HS-27A (cell line): ENCODE data around the gene SHISA9.

Experiments used
- DNase-seq: peaks from one replicate; pipeline ENCODE4 v3.0.0-alpha.2; 2012; ENCODE audit warnings: low read depth, missing footprints

SHISA9 gene

DNA sequence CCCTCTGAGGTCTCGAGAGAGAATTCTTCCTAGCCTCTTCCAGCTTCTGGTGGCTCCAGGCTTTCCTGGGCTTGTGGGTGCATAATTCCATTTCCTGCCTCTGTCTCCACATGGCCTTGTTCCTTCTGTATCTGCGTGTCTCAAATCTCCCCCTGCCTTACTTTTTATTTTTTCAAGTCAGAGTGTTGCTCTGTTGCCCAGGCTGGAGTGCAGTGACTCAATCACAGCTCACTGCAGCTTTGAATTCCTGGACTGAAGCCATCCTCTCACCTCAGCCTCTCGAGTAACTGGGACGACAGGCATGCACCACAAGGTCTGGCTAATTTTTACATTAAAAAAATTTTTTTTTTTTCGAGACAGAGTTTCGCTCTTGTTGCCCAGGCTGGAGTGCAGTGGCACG, 120.6 kb downstream of the SHISA9 start:
- DNase-seq: peak; percentile 22

DNA sequence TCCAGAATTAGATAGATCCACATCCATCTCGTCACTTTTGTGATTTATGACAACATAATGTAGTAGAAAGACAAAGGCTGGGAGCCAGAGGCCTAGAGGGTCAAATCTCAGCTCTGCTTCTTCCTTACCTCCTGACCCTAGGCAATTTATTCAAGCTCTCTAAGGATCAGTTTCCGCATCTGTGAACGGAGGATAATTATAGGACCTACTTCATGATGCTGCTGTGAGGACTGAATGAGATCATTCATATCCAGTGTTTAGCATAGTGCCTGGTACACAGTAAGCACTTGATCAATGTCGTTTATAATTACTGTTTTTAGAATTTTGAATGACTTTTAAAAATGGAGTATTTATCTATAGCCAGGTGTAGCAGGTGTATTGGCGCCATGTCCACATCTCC, 128.4 kb downstream of the SHISA9 start:
- DNase-seq: no peak

DNA sequence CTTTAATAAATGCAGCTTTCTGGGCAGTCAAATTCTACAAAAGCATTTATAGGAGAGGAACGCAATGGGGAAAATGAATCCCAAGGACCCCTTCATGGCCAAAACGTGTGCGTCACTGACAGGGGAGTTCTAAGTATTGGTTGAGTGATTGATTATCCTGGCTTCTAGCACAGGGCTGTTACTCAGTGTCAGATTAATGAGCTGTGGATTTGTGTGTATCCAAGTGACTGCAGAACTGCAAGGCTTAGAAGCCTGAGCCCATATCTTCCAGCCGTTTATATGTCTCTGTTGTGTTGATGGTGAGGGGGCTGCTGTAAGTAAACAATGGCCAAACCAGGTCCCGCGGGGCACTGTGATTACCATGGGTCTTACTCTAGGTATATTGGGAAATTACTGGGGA, 129.4 kb downstream of the SHISA9 start:
- DNase-seq: no peak

DNA sequence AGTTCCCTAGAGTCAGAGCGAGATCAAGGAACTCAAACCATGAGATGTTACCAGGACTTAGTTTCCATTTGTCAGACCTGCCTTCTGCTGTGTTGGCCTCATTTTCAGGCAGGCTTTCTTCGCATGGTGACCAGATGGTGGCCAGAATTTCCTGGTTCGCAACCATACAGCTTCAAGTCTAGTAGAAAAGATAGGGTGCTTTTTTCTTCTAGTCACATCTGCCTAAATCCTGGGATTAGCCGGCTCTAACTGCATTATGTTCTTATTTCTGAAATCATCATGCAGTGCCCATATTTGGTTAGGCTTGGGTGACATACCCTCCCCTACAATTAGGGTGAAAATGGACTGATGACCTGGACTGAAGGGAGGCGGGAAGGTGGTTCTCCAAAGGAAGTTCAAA, 131.5 kb downstream of the SHISA9 start:
- DNase-seq: no peak

DNA sequence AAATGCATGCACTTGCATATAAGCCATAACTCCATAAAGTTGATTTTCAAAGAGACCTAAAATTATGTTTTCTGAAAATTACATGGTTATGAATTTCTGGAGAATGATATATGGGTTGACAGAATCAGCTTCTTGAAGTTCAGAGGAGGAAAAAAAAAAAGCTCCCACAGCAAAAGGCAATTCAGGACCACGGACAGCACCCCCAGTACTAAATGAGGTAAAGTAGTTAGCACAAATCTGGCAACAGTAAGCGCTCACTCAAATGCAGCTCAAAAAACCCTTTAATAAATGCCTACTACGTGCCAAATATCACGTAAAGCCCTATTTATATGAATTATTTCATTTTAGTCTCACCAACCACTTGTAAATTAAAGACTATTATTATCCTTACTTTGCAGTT, 135.2 kb downstream of the SHISA9 start:
- DNase-seq: peak; percentile 22

DNA sequence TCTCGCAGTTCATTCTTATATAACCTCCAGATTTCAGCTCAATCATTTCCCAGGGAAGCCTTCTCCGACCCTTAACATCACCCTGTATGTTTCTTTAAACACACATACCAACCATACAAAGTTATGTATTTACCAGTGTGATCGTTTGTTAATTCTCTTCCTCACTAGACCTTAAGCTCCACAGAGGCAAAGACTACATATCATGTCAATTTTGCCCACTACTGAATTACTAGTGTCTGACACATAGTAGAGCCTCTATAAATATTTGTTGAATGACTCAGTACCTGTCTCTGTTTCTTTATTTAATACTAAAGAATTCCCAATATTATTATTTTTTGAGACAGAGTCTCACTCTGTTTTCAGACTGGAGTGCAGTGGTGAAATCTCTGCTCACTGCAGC, 137.2 kb downstream of the SHISA9 start:
- no peak for DNase-seq

DNA sequence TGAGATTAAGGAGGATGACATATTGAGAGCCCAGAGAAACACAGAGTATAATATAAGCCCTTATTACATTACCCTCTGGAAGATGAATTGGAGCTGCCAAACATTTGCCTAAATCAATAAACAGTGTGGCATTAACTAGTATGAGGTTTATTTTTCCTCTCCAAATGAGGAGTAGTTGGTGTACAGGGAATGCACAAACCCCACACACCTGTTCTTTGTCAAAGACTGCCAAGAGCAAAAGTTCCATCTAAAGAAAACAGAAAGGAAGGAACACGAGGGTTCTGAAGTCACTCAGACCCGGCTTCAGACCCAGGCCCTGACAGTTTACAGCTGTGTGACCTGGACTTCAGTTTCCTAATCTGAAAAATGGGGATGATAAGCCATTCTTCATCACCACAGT, 138.1 kb downstream of the SHISA9 start:
- DNase-seq: no peak

DNA sequence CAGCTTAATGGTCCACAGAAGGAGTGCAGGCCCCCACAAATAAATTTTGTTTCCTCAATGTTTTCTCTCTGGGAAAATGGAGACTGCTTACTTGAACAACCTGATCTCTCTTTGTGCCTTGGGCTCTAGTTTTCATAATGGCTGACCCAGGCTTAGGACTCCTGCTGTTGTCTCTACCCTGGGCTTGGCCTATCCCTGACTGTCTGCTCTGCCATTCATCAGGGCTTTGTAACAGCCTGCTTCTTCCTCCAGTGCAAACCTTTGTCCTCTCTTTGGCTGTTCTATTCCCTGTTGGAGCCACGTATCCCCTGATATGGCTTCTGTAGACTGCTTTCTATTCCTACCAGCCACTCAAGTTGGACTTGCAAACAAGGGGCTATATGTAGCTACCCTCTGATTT, 139.8 kb downstream of the SHISA9 start:
- no peak for DNase-seq

DNA sequence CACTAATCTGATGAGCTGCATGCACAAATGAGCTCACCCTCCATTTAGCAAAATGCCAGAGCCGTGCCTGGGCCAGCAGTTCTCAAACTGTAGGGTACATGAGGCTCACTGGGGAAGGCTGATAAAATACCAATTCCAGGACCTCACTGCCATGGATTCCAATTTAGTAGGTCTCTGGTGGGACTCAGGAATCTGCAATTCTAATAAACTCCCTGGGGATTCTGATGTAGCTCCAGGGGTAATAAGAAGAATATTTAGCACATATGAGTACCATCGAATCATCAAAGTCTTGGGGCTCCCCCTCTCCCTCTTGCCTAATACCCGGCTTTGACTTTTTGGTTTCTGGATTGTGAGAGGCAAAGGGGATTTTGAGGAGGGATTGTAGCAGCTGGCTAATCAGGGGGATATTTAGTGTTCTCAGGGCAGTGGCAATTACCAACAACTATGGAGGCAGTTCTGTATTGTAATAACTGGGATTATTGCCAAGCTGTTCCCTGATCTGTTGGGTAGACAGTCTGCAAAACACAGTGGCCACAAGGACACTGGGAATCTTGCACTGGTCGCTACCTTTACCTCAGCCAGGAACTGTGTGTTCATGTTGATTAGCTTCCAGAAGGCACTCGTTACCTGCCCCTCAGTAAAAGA, 140.4 kb downstream of the SHISA9 start:
- DNase-seq: no peak

DNA sequence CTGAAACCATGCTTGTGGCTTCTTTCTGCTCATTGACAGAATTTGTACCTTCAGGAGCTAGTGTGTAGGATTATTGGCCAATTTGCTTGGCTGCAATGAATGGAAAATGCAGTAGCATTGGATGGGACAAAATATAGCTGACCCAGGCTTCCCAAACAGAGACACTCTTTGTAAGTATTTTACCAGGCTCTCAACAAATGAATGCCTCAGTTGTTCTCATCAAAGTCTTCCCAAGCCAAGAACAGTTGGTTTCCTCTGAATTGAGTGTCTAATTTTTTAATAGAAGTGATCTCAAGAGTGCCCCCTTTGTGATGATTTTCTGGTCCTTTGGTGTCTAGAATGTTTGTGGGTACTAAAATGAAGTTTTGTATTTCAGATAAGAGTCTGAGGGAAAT, 140.9 kb downstream of the SHISA9 start:
- DNase-seq: no peak

DNA sequence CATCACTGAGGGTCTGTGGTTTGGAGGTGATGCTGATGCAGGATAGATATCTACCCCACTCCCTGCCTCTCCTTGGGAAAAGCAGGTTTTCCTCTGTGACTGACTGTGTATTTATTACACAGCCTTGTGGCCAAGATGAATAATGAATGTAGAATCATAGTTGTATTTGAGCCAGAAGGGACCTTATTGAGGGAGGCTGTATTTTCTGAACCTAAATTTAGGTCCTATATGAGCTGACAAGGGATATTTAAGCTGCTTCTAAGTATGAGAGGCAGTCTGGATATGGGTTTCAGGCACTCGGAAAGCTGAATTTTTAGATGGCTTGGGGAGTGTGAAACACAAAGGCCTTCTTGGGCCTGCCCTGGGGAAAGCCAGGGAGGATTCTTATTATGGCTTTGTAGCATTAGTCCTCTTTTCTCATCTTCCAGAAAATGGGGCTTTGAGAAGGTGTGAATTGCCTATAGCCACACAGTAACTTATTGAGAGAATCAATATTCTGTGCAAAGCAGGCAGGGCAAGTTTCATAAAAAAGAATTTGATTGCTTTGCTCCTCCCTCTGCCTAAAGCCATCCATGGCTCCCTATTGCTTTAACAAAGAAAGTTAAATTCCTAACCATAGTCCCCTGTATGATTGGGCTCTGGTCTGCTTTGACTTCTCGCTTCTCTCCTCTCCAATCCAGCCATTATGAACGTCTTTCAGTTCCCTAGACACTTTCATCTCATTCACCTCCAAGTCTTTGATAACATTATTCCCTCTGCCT, 144.8 kb downstream of the SHISA9 start:
- DNase-seq: no peak

DNA sequence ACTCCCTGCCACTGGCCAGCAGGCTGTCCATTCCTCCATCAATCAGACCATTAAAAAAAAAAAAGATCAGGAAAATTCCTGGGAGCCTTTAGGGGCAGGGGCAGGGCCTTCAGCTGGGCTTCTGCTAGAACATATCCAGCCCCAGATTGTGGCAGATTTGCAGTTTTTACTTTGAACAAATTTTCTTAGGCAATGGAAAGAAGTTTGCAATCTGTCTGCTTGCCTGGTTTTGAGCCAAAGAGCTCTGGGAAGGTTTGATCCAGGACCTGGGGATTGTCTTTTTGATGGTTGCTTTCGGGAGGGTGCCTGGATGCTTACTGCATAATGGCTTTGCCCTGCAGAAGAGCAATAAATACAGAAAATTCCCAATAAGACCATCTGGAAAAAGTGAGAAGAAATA, 145.9 kb downstream of the SHISA9 start:
- DNase-seq: no peak

DNA sequence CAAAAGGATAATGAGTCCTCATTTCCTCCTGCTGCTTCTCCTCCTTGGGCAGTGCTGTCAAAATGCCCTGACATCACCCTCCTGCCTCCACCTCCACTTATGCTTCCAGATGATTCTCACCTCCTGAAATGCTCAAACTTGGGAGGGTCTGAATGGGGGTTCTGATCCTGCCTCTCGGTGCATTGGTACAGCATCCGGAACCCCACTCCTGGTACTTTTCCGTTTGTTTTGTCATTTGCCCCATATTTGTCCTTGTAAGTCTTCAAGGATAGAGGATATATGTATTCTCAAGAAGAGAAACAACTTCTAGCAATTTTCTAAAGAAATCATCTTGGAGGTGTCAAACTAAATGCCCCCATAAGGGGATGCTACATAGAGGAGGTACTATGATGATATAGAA, 148.3 kb downstream of the SHISA9 start:
- DNase-seq: no peak

DNA sequence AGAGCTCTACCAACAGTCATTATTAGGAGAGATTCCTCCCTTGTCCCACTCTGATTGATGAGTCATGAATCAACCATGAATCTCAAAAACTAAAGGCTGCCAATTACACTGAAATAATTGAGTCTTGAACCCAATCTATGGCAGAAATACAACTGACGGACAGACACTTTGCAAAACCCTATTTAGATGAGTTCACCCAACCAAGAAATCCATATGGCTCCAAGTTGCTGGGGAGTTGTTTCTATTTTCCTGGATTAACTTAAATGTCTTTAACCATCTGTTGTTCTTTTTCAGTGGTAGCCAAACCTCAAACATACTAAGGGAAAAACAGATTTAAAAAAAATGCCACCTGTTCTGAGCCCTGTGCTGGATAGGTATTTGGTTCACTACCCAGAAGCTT, 151.0 kb downstream of the SHISA9 start:
- DNase-seq: no peak

DNA sequence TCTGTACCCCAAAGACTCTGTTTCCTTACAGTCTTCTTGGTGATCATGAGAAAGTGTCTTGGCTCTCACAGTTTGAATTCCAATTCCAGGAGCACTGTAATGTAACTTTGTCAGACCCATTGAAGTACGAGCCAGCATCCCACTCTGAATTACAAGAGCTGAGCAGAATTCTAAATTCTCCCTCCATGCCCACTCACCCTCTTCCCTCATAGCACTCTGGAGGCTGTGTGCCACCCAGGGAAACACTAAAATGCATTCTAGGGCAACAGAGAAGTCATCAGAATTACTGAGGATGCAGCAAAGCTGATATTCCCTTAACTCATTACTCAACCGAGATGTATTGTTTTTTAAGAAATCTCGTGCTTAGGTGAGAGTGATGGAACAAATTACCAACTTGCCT, 154.1 kb downstream of the SHISA9 start:
- DNase-seq: no peak

DNA sequence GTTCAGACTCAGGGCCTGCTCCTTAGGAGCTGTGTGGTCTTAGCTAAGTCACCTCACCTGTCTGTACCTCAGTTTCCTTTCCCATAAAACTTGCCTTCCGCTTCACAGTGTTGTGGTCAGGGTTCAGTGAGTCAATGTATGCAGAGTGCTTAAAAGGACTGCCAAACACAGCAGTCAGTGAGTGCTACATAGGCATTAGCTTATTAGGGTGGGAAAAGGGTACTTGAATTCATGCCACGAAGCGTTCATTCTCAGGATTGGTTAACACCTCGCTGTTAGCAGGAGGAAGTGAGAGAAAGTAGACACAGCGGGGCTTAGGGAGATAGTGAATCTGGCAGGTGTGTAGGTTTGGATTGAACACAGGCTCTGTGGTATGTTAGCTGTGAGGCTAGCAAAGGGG, 155.2 kb downstream of the SHISA9 start:
- no peak for DNase-seq

DNA sequence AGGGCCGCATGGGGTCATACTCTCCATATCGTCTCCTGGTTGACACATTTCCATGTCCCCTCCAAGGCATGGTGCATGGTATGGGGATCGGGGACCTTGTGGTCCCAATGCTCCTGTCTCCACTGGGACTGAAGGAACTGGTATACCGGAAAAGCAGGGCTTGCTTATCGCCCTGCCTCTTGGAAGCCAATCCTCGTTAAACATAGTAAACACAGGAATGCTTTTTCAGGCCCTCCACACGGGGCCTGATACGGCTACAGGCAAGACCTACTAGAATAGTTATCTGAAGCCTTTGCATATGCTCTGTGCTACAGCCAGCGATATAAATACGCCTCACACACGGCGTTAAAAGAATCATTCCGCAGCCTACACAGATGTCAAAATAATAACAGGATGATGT, 159.5 kb downstream of the SHISA9 start:
- DNase-seq: no peak

DNA sequence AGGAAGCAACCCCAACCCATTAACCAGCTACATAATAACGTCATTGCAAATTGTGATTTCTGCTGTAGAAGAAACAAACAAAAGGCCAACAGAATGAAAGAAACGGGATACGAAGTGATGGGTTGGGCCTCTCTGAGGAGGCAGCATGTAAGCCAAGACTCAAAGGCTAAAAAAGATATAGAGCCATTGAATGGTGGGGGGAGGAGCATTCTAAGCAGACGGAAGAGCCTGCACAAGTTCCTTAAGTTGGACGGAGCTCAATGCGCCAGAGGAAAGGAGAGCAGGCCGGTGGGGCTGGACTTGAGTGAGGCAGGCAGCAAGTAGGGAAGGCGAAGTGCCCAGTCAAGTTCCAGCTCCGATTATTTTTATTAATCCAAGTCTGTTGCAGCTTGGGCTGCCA, 160.3 kb downstream of the SHISA9 start:
- no peak for DNase-seq

DNA sequence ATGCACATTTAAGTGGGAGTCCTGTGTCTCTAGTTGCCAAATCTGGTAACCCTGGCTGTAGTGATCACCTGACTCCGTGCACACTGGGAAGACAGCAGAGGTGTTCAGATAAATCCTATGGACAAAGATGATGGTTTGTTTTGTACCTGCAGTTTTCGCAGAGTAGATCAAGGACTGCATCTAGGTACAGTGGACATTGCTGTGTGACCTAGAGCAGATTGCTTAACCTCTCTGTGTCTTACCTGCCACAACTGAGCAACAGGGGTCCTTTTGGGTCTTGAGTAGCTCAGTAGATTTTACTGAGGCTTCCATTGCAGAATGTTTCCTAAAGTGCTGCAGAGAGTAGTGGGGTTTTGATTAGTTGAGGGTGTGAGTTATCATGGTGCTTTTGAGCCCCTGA, 160.8 kb downstream of the SHISA9 start:
- no peak for DNase-seq

DNA sequence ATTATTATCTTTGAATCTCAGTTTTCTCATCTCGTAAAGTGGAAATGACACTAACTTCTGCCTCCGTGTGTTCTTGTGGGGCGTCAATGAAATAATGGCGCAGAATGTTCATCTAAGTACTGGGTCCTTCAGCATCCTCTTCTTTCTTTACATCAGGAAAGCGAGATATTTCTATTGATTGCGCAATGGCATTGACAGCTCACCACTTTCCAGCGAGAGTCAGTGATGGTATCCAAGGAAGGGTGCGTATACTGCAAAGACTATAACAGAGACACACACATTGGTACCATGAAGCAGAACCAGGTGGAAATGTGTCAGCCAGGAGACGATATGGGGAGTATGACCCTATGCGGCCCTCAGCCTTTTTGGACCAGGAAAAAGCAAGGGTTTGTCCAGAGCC, 162.1 kb downstream of the SHISA9 start:
- DNase-seq: no peak

DNA sequence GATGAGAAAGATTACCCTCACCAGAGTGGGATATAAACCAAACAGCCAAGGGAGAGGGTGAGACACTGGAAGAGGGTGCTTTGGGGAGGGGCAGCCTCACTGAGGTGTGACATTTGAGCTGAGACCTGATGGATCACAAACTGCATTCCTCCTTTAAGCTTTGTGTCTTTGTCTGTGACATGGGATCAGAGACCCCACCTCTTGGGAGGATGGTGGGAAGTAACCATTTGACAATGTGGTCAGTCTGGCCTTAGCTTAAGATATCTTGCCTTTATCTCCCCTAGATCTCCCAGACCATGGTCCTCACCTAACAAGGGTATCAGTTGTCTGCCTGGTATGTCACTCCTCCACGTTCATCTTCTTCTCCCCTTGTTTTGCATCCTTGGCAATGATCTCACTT, 163.4 kb downstream of the SHISA9 start:
- DNase-seq: no peak

DNA sequence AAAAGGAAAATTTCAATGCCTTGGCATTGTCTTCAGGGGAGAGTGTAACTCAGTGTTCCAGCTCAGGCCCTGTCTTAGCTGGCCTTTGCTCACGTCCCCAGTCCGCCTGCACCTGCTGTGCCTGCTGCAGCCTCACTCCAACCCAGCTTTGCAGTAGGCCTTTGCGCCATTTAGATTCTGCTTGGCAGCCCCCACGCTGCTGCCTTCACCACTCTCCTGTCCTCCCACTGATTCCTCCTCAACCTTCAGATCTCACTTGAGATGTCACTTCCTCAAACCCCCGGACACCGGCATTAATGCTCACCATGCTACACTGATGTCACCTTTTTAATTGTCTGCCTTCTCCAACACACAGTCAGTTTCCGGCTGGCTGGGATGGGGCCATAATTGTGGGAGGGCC, 166.2 kb downstream of the SHISA9 start:
- DNase-seq: no peak

DNA sequence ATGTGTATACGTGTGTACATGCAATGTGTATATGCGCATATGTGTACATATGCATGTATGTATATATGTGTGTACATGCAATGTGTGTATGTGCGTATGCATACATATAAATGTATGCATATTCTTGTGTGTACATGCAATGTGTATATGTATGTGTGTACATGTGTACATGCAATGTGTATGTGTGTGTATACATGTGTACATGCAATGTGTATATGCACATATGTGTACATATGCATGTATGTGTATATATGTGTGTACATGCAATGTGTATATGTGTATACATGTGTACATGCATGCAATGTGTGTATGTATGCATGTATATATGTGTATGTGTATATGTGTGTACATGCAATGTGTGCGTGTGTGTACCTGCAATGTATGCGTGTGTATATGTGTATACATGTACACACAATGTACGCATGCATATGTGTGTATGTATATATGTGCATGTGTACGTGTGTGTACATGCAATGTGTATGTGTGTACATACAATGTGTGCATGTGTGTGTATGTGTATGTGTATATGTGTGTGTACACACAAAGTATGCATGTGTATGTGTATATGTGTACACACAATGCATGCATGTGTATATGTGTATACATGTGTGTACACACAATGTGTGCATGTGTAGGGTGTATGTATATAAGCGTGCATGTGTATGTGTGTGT, 167.7 kb downstream of the SHISA9 start:
- DNase-seq: no peak

DNA sequence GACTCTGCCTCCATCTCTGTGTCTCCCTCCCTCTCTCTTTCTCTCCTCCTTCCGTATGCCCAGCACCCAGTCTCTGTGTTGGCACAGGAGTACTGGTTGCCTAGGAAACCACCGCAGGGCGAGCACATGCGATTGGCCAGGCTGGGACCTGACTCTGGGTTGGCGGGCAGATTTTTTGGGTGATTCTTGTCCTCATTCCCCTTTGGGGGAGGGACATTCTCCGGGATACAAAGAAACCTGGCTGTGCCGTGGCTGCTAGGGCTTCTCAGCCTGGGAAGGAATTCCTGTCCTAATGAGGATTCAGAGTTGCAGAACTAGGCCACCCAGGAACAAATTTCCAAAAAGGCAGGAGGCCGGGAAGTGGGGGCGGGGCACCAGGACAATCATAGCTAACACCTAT, 168.9 kb downstream of the SHISA9 start:
- no peak for DNase-seq
